GM11168 (cell line): ENCODE measurements around the gene FARSB.
"Not testable (repeated sequence)": the region's sequence is repeated elsewhere in the genome, so short reads cannot be mapped to it uniquely, and the experiment has no call there.

Experiments
- in situ Hi-C: fragments of 300-500 bp; cut with MboI; formaldehyde crosslinking; loops from one replicate; pipeline ENCODE4 v1.12.0; 2022; ENCODE audit warnings: low sequenced_read_pairs; ENCODE audit not compliant: unreplicated experiment

Gene FARSB

GRCh38 chr2:222655787-222656525 is at the start of gene FARSB:
Gene FARSB (minus strand): TSS chr2:222656092. CDS start chr2:222656073, 19 bp downstream.
- in situ Hi-C loops, result no loop called here

DNA sequence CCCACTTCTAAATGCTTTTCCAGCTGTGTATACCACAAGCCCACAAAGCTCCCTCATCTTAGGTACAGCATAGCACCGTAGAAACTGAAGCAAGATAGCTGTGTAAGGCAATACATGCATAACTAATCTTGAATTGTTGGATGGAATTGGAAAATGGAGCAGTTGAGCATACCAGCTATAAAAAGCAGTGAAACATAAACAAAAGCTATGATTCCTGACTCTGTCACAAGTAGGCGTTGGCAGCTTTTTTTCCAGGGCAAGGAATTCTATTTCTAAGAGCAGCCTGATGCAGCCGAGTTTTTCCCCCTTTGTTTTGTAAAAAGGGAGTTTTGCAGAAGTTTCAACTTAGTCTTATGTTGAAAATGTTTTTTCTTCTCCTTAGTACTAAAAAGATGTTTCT is 48.0 kb upstream of the FARSB start:
- in situ Hi-C loops, result no loop called here

- in situ Hi-C loops, result no loop called here
Measured at GRCh38 chr2:222703091-222703490, 47.2 kb upstream of the FARSB start.

DNA sequence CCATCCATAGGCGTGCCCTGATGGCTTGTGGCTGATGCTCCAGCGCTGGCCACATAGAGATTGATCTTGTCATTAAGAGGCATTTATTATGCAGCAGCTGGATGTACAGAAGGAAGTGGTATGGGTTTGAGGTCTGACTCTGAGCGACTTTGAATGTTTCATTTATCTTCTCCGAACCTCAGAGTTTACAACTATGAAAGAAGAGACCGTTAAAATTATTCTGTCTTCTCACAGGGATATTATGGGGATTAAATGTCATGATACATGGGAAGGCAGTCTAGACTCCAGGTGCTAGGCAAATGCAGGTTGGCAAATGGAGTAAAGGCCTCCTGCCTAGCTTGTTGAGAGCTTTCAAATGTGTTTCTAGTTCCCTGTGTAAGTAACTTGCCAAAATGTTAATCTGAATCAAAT is 45.8 kb upstream of the FARSB start:
- in situ Hi-C loops, result no loop called here

GRCh38 chr2:222701233-222701632 is 45.3 kb upstream of the FARSB start:
- in situ Hi-C loops, result no loop called here

DNA sequence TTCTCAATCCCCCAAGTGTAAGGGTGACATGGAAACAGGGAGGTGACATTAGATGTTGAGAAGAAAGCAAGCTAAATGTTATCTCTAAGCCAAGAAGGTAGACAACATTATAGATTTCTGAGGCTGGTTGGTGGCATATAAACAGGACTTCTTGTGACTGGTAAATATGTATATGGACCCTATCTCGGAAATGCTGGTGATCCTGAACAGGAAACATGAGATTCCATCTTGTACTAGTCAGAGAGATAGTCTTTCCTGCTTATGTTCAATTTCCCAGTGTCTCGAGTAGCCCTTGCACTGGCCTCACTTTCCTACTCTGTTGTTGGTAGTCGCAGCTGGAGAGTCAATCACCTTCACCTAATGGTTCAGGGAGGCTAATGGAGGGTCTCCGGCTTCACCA is 42.4 kb upstream of the FARSB start:
- in situ Hi-C loops, result no loop called here

- in situ Hi-C loops, result no loop called here
Measured at GRCh38 chr2:222693837-222694236, 37.9 kb upstream of the FARSB start.

- in situ Hi-C loops, result not testable (repeated sequence)
Measured at GRCh38 chr2:222693413-222693812, 37.5 kb upstream of the FARSB start.

GRCh38 chr2:222690564-222691200 is 34.8 kb upstream of the FARSB start:
- in situ Hi-C loops, result no loop called here

DNA sequence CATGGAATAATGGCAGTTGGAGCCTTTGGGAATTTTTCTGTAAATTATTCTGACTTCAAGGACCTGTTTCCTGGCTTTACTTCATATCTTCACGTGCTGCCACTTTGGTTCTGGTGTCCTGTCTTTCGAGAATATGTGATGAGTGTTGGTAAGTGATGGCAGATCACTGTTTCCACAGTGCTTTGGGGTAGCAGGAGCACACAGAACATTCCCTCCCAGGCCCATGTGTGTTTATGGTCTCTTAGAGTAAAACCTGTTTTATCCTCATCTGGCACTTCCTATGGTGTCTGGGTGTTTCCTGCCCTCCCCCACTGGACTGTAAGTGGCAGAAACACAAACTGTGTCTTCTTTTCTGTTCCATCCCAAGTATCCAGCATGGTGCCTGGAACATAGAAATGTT is 33.4 kb upstream of the FARSB start:
- in situ Hi-C loops, result no loop called here

GRCh38 chr2:222688917-222689316 is 33.0 kb upstream of the FARSB start:
- in situ Hi-C loops, result no loop called here

- in situ Hi-C loops, result no loop called here
Measured at GRCh38 chr2:222686086-222686750, 30.3 kb upstream of the FARSB start.

GRCh38 chr2:222683805-222684204 is 27.9 kb upstream of the FARSB start:
- in situ Hi-C loops, result no loop called here

DNA sequence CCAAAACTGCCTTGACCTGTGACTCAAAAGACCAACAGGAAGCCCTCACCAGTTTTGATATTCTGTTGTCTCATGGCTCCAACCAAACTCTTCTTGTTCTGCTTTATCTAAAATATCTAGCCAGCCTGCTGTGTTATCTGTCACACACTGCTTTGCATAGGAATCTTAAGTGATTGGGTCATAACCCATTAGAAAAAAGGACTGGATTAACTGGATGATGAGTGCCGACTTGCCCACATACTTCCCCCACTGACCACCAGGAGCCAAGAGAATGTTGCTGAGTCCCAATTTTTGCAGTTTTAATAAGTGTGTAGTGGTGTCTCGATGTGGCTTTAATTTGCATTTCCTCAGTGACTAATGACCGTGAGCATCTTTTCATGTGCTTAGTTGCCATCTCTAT is 22.1 kb upstream of the FARSB start:
- in situ Hi-C loops, result no loop called here

- in situ Hi-C loops, result no loop called here
Measured at GRCh38 chr2:222673883-222674282, 18.0 kb upstream of the FARSB start.

- in situ Hi-C loops, result no loop called here
Measured at GRCh38 chr2:222673273-222673672, 17.4 kb upstream of the FARSB start.

DNA sequence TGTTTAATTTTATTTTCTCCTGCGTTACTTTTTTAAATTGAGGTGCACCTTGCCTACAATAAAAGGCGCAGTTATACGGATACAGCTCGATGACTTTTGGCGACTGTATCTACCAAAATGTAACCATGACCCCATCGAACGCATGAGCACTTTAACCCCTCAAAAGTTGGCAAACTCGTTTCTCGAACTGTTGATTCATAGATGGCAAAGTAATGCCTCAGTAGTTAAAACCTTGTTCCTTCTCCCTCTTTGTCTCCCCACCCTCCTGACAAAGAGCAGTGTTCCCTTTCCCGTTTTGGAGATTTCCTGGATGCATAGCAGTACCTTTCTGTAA is 16.1 kb upstream of the FARSB start:
- in situ Hi-C loops, result no loop called here

GRCh38 chr2:222671259-222672067 is 15.6 kb upstream of the FARSB start, which contains the start of gene MOGAT1:
Gene MOGAT1 (plus strand): TSS chr2:222671658. CDS start chr2:222671786, 128 bp downstream.
- in situ Hi-C loops, result no loop called here

DNA sequence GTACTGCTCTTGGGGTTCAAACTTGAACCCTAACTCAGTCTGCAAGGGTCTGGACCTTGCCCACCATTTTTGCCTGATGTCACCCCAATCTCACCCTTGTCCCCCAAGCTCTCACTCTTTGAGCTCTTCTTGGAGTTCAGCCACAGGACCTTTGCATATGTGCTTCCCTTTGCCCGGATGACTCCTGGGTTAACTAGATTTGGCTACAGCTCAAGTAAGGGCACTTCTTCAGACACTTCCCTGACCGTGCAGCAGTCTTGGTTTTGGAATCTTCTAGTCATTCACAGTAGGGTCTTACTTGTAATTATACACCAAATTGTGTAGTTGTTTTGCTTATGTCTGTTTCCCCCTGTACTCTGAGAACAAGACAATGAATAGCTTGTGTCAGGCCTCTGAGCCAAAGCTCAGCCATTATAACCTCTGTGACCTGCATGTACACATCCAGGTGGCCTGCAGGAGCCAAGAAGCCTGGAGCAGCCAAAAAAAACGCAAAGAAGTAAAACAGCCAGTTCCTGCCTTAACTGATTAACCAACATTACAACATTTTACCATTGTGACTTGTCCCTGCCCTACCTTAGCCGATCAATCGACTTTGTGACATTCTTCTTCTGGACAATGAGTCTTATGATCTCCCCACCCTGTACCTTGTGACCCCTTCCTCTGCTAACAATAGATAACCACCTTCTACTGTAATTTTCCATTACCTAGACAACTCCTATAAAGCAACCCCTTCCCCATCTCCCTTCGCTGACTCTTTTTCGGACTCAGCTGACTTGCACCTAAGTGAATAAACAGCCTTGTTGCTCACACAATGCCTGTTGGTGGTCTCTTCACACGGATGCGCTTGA is 14.5 kb upstream of the FARSB start:
- in situ Hi-C loops, result no loop called here

DNA sequence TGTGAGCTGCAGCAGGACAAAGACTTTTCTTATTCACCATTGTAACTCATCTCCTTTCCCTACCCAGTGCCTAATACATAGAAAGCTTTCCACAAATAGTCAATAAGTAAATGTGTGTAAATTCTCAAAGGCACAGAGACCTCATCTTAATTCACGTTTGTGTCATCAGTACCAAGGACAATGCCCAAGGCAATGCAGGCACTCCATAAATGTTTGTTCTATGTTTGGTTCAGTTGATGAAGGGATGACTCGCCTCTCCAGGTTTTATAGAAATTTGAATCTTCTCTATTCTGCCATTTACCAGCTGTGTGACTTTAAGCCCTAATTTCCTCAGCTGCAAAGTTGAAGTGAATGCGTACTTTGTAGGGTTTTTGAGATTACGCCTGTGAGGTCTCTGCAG is 13.5 kb upstream of the FARSB start:
- in situ Hi-C loops, result no loop called here
